ENCODE data around the gene KRT17. TPM values are rescaled to one million over a fixed set of nuclear protein-coding genes. Genes with fewer than 3 reads are reported as not detected.
"Not testable (repeated sequence)": the region's sequence is repeated elsewhere in the genome, so short reads cannot be mapped to it uniquely, and the experiment has no call there.

KRT17 gene
- total RNA-seq, 1 experiment from 2014 or later = 1.5 TPM

GRCh38 chr17:41626914-41627295 is 2.5 kb upstream of the KRT17 start:
- H3K4me3 Mint-ChIP-seq; H3K9me3 Mint-ChIP-seq; H3K27me3 Mint-ChIP-seq (ENCODE audit: low read depth); ATAC-seq; H3K27ac Mint-ChIP-seq; POLR2A ChIA-PET; H3K36me3 Mint-ChIP-seq; DNase-seq (ENCODE audit: low spot score): not testable (repeated sequence)
- peaks cover 11% of the 10 kb centered on the region for H3K4me1 Mint-ChIP-seq
- CTCF ChIA-PET = interaction anchor here (0.8 to 4.6 kb wide), 2 partner anchors 21 to 36 kb away, joined by 4 to 29 read pairs; no protein-coding TSS in a partner anchor

GRCh38 chr17:41626028-41626913 is 1.9 kb upstream of the KRT17 start:
- H3K36me3 Mint-ChIP-seq; DNase-seq (ENCODE audit: low spot score); POLR2A ChIA-PET; ATAC-seq; H3K9me3 Mint-ChIP-seq; H3K4me3 Mint-ChIP-seq; H3K27me3 Mint-ChIP-seq (ENCODE audit: low read depth); H3K27ac Mint-ChIP-seq: not testable (repeated sequence)
- CTCF ChIA-PET = interaction anchor here (0.8 kb wide), 1 partner anchor 37 kb away, joined by 4 read pairs; no protein-coding TSS in a partner anchor
- H3K4me1 Mint-ChIP-seq = peaks cover 11% of the 10 kb centered on the region

DNA sequence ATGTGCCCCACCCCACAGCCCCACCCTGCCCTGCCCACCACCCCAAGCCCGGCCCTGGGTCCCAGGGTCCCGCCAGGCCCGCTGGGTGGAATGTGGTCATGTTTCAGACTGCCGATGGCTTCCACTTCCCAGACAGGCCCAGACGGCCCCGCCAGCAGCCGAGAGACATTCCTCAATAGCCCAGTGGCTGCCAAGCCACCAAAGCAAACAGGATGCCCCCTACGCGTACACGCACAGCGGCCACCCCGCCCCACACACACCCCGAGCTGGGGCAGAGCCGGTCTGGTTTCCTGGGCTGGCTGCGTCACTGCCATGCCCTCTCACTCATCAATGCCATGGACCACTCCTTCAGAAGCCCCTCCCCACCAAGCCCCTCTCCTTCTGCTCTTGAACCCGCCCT is 1.2 kb upstream of the KRT17 start:
- Mint-ChIP-seq H3K4me1 (peaks cover 14% of the 10 kb centered on the region), H3K9me3 (no peaks in the 10 kb centered on the region), H3K4me3 (no peak overlapping the region), H3K27me3 (ENCODE audit: low read depth) (no peaks in the 10 kb centered on the region), H3K27ac (no peak overlapping the region), H3K36me3 (no peaks in the 10 kb centered on the region)
- CTCF ChIA-PET = no interaction called here
- TF ChIP-seq ZNF138 (CRISPR knock-in tag; conservative IDR thresholded peaks at IDR 0.05) = no peak
- TF ChIP-seq, protein P1, sequence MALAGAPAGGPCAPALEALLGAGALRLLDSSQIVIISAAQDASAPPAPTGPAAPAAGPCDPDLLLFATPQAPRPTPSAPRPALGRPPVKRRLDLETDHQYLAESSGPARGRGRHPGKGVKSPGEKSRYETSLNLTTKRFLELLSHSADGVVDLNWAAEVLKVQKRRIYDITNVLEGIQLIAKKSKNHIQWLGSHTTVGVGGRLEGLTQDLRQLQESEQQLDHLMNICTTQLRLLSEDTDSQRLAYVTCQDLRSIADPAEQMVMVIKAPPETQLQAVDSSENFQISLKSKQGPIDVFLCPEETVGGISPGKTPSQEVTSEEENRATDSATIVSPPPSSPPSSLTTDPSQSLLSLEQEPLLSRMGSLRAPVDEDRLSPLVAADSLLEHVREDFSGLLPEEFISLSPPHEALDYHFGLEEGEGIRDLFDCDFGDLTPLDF (CRISPR knock-in tag; IDR thresholded peaks at IDR 0.05) = no peak
- TF ChIP-seq ZNF671 (CRISPR knock-in tag; IDR thresholded peaks at IDR 0.05) = no peak
- no peak for TF ChIP-seq TEAD4 (CRISPR knock-in tag; IDR thresholded peaks at IDR 0.05)
- TF ChIP-seq ATF1 (CRISPR knock-in tag; IDR thresholded peaks at IDR 0.05) = no peak
- no peak for TF ChIP-seq ZNF121 (CRISPR knock-in tag; IDR thresholded peaks at IDR 0.05)
- no peak for TF ChIP-seq FOXK1 (CRISPR knock-in tag; IDR thresholded peaks at IDR 0.05)
- TF ChIP-seq, protein P2, sequence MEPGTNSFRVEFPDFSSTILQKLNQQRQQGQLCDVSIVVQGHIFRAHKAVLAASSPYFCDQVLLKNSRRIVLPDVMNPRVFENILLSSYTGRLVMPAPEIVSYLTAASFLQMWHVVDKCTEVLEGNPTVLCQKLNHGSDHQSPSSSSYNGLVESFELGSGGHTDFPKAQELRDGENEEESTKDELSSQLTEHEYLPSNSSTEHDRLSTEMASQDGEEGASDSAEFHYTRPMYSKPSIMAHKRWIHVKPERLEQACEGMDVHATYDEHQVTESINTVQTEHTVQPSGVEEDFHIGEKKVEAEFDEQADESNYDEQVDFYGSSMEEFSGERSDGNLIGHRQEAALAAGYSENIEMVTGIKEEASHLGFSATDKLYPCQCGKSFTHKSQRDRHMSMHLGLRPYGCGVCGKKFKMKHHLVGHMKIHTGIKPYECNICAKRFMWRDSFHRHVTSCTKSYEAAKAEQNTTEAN (CRISPR knock-in tag; IDR thresholded peaks at IDR 0.05) = no peak
- TF ChIP-seq ZNF232 (CRISPR knock-in tag; IDR thresholded peaks at IDR 0.05) = no peak
- TF ChIP-seq HMGA2 (CRISPR knock-in tag; IDR thresholded peaks at IDR 0.05) = no peak
- TF ChIP-seq ZSCAN18 (CRISPR knock-in tag; IDR thresholded peaks at IDR 0.05) = no peak
- no peak for TF ChIP-seq KAT7 (CRISPR knock-in tag; IDR thresholded peaks at IDR 0.05; ENCODE audit: borderline replicate concordance)
- no peak for TF ChIP-seq ZNF263 (CRISPR knock-in tag; IDR thresholded peaks at IDR 0.05; ENCODE audit: low read depth)
- TF ChIP-seq, protein P3, sequence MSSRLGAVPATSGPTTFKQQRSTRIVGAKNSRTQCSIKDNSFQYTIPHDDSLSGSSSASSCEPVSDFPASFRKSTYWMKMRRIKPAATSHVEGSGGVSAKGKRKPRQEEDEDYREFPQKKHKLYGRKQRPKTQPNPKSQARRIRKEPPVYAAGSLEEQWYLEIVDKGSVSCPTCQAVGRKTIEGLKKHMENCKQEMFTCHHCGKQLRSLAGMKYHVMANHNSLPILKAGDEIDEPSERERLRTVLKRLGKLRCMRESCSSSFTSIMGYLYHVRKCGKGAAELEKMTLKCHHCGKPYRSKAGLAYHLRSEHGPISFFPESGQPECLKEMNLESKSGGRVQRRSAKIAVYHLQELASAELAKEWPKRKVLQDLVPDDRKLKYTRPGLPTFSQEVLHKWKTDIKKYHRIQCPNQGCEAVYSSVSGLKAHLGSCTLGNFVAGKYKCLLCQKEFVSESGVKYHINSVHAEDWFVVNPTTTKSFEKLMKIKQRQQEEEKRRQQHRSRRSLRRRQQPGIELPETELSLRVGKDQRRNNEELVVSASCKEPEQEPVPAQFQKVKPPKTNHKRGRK (CRISPR knock-in tag; IDR thresholded peaks at IDR 0.05; ENCODE audit: borderline replicate concordance) = no peak
- TF ChIP-seq CTCF (IDR thresholded peaks at IDR 0.05) = no peak
- TF ChIP-seq, protein P4, sequence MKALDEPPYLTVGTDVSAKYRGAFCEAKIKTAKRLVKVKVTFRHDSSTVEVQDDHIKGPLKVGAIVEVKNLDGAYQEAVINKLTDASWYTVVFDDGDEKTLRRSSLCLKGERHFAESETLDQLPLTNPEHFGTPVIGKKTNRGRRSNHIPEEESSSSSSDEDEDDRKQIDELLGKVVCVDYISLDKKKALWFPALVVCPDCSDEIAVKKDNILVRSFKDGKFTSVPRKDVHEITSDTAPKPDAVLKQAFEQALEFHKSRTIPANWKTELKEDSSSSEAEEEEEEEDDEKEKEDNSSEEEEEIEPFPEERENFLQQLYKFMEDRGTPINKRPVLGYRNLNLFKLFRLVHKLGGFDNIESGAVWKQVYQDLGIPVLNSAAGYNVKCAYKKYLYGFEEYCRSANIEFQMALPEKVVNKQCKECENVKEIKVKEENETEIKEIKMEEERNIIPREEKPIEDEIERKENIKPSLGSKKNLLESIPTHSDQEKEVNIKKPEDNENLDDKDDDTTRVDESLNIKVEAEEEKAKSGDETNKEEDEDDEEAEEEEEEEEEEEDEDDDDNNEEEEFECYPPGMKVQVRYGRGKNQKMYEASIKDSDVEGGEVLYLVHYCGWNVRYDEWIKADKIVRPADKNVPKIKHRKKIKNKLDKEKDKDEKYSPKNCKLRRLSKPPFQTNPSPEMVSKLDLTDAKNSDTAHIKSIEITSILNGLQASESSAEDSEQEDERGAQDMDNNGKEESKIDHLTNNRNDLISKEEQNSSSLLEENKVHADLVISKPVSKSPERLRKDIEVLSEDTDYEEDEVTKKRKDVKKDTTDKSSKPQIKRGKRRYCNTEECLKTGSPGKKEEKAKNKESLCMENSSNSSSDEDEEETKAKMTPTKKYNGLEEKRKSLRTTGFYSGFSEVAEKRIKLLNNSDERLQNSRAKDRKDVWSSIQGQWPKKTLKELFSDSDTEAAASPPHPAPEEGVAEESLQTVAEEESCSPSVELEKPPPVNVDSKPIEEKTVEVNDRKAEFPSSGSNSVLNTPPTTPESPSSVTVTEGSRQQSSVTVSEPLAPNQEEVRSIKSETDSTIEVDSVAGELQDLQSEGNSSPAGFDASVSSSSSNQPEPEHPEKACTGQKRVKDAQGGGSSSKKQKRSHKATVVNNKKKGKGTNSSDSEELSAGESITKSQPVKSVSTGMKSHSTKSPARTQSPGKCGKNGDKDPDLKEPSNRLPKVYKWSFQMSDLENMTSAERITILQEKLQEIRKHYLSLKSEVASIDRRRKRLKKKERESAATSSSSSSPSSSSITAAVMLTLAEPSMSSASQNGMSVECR (CRISPR knock-in tag; IDR thresholded peaks at IDR 0.05; ENCODE audit: borderline replicate concordance) = no peak
- no peak for TF ChIP-seq NFATC4 (CRISPR knock-in tag; IDR thresholded peaks at IDR 0.05)
- TF ChIP-seq MXD4 (CRISPR knock-in tag; IDR thresholded peaks at IDR 0.05; ENCODE audit: borderline replicate concordance) = no peak
- no peak for TF ChIP-seq NFYB (CRISPR knock-in tag; conservative IDR thresholded peaks at IDR 0.05; ENCODE audit: low read depth)
- DNase-seq (ENCODE audit: low spot score) (no peak), ATAC-seq (no peak)
- POLR2A ChIA-PET = no interaction called here

Data from WTC11 (cell line).